ENCODE data around the gene CLASP1. TPM values are rescaled to one million over a fixed set of nuclear protein-coding genes. Genes with fewer than 3 reads are reported as not detected.
"Not testable (repeated sequence)": the region's sequence is repeated elsewhere in the genome, so short reads cannot be mapped to it uniquely, and the experiment has no call there.

The CLASP1 gene
- total and polyA plus RNA-seq, 2 donors = 11.6 to 18.4 TPM

GRCh38 chr2:121334581-121335293 is 314.5 kb downstream of the CLASP1 start:
- no peak for DNase-seq (ENCODE audit: low read depth in 6 of 9, low spot score in 9 of 9)
- H3K27me3 ChIP-seq (ENCODE audit: control insufficient read depth in 2 of 2, insufficient read depth in 1 of 2, low read length in 1 of 2) = no peaks in the 10 kb centered on the region
- H3K27ac ChIP-seq (ENCODE audit: low read depth in 1 of 2, low read length in 1 of 2) = no peak overlapping the region
- no peaks in the 10 kb centered on the region for H3K4me1 ChIP-seq (ENCODE audit: control insufficient read depth in 2 of 2, insufficient read depth in 2 of 2, low read length in 2 of 2)
- no peaks in the 10 kb centered on the region for H3K9me3 ChIP-seq (ENCODE audit: control insufficient read depth in 2 of 2, insufficient read depth in 1 of 2, low read length in 1 of 2)
- no peak overlapping the region for H3K4me3 ChIP-seq (ENCODE audit: low read length in 2 of 2)
- H3K36me3 ChIP-seq (ENCODE audit: control insufficient read depth in 2 of 2, insufficient read depth in 2 of 2, low read length in 1 of 2) = peaks cover 7 to 12% of the 10 kb centered on the region in 2 donors
- WGBS = 95% methylated on average over 14 of the region's 14 CpGs

DNA sequence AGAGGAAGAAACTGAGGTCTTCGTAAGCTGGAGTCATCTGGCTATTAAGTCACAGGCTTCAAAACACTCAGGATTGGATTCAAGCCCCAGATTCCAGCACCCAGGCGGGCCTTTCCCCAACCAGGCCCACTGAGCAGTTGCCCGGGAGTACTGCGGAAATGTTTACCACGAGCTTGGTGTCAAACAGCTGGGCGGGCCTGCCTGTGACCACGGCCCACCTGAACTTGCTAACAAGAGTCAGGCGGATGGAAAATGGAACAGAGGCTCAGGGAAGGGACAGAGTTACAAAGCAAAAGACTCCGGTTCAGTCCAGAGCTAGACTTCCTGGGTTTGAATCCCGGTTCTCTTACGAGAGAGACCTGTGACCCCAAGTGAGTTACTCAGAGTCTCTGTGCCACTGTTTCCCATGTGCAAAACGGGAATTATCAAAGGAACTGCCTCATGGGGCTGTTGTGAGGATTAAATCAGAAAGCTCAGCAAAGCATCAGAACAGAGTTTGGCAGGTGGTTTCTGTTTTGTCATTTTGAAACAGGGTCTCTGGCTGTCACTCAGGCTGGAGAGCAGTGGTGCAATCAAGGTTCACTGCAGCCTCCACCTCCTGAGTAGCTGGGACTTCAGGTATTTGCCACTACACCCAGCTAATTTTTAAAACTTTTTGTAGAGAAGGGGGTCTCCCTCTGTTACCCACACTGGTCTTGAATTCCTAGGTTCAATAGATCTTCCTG is 315.3 kb downstream of the CLASP1 start:
- no peak for DNase-seq (ENCODE audit: low read depth in 6 of 9, low spot score in 9 of 9)
- 70% methylated on average over 12 of the region's 12 CpGs for WGBS
- H3K4me1 ChIP-seq (ENCODE audit: control insufficient read depth in 2 of 2, insufficient read depth in 2 of 2, low read length in 2 of 2) = no peaks in the 10 kb centered on the region
- no peak overlapping the region for H3K27ac ChIP-seq (ENCODE audit: low read depth in 1 of 2, low read length in 1 of 2)
- H3K36me3 ChIP-seq (ENCODE audit: control insufficient read depth in 2 of 2, insufficient read depth in 2 of 2, low read length in 1 of 2) = peaks cover 7 to 11% of the 10 kb centered on the region in 2 donors
- no peaks in the 10 kb centered on the region for H3K27me3 ChIP-seq (ENCODE audit: control insufficient read depth in 2 of 2, insufficient read depth in 1 of 2, low read length in 1 of 2)
- no peak overlapping the region for H3K4me3 ChIP-seq (ENCODE audit: low read length in 2 of 2)
- H3K9me3 ChIP-seq (ENCODE audit: control insufficient read depth in 2 of 2, insufficient read depth in 1 of 2, low read length in 1 of 2) = no peaks in the 10 kb centered on the region

GRCh38 chr2:121333231-121333630 is 316.0 kb downstream of the CLASP1 start:
- DNase-seq (ENCODE audit: low read depth in 6 of 9, low spot score in 9 of 9) = no peak
- 95% methylated on average over 17 of the region's 17 CpGs for WGBS
- Histone ChIP-seq H3K4me3 (ENCODE audit: low read length in 2 of 2) (no peak overlapping the region), H3K27me3 (ENCODE audit: control insufficient read depth in 2 of 2, insufficient read depth in 1 of 2, low read length in 1 of 2) (no peaks in the 10 kb centered on the region), H3K36me3 (ENCODE audit: control insufficient read depth in 2 of 2, insufficient read depth in 2 of 2, low read length in 1 of 2) (peaks cover 3 to 5% of the 10 kb centered on the region in 2 donors), H3K27ac (ENCODE audit: low read depth in 1 of 2, low read length in 1 of 2) (no peak overlapping the region), H3K4me1 (ENCODE audit: control insufficient read depth in 2 of 2, insufficient read depth in 2 of 2, low read length in 2 of 2) (no peaks in the 10 kb centered on the region), H3K9me3 (ENCODE audit: control insufficient read depth in 2 of 2, insufficient read depth in 1 of 2, low read length in 1 of 2) (no peaks in the 10 kb centered on the region)

GRCh38 chr2:121331324-121331723 is 317.9 kb downstream of the CLASP1 start:
- 94% methylated on average over 8 of the region's 8 CpGs for WGBS
- DNase-seq (ENCODE audit: low read depth in 6 of 9, low spot score in 9 of 9); H3K27ac ChIP-seq (ENCODE audit: low read depth in 1 of 2, low read length in 1 of 2): not testable (repeated sequence)

GRCh38 chr2:121330921-121331320 is 318.3 kb downstream of the CLASP1 start:
- H3K9me3 ChIP-seq (ENCODE audit: control insufficient read depth in 2 of 2, insufficient read depth in 1 of 2, low read length in 1 of 2) = no peaks in the 10 kb centered on the region
- H3K36me3 ChIP-seq (ENCODE audit: control insufficient read depth in 2 of 2, insufficient read depth in 2 of 2, low read length in 1 of 2) = no peaks in the 10 kb centered on the region
- no peak overlapping the region for H3K4me3 ChIP-seq (ENCODE audit: low read length in 2 of 2)
- H3K27ac ChIP-seq (ENCODE audit: low read depth in 1 of 2, low read length in 1 of 2) = no peak overlapping the region
- no peak for DNase-seq (ENCODE audit: low read depth in 6 of 9, low spot score in 9 of 9)
- H3K4me1 ChIP-seq (ENCODE audit: control insufficient read depth in 2 of 2, insufficient read depth in 2 of 2, low read length in 2 of 2) = no peaks in the 10 kb centered on the region
- no peaks in the 10 kb centered on the region for H3K27me3 ChIP-seq (ENCODE audit: control insufficient read depth in 2 of 2, insufficient read depth in 1 of 2, low read length in 1 of 2)
- WGBS = 96% methylated on average over 15 of the region's 15 CpGs

More at GRCh38 chr2:121331324-121331723, 317.9 kb downstream of the CLASP1 start:
- H3K4me3 ChIP-seq (ENCODE audit: low read length in 2 of 2); H3K9me3 ChIP-seq (ENCODE audit: control insufficient read depth in 2 of 2, insufficient read depth in 1 of 2, low read length in 1 of 2); H3K36me3 ChIP-seq (ENCODE audit: control insufficient read depth in 2 of 2, insufficient read depth in 2 of 2, low read length in 1 of 2); H3K4me1 ChIP-seq (ENCODE audit: control insufficient read depth in 2 of 2, insufficient read depth in 2 of 2, low read length in 2 of 2); H3K27me3 ChIP-seq (ENCODE audit: control insufficient read depth in 2 of 2, insufficient read depth in 1 of 2, low read length in 1 of 2): not testable (repeated sequence)

DNA sequence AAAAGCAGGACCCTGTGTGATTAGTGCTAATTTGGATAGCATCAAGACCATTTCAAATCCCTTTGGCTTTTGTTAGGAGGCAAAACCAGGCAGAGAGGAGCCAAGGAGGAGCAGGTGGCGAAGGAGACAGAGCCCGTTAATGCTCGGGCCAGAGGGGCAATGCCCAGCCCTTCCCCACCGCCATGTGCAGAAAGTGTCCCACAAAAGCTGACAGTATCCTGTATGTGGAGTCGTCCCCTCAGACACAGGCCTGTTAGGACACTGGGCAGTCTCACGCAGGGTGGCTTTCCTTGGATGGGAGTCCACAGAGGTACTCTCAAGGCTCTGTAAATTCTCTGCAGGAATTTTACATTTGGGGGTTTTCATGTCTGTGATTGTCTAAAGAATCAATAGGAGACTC is 319.5 kb downstream of the CLASP1 start:
- Histone ChIP-seq H3K4me1 (ENCODE audit: control insufficient read depth in 2 of 2, insufficient read depth in 2 of 2, low read length in 2 of 2) (no peaks in the 10 kb centered on the region), H3K27me3 (ENCODE audit: control insufficient read depth in 2 of 2, insufficient read depth in 1 of 2, low read length in 1 of 2) (no peaks in the 10 kb centered on the region), H3K4me3 (ENCODE audit: low read length in 2 of 2) (no peak overlapping the region), H3K9me3 (ENCODE audit: control insufficient read depth in 2 of 2, insufficient read depth in 1 of 2, low read length in 1 of 2) (no peaks in the 10 kb centered on the region), H3K36me3 (ENCODE audit: control insufficient read depth in 2 of 2, insufficient read depth in 2 of 2, low read length in 1 of 2) (no peaks in the 10 kb centered on the region), H3K27ac (ENCODE audit: low read depth in 1 of 2, low read length in 1 of 2) (no peak overlapping the region)
- no peak for DNase-seq (ENCODE audit: low read depth in 6 of 9, low spot score in 9 of 9)
- 95% methylated on average over 6 of the region's 6 CpGs for WGBS

DNA sequence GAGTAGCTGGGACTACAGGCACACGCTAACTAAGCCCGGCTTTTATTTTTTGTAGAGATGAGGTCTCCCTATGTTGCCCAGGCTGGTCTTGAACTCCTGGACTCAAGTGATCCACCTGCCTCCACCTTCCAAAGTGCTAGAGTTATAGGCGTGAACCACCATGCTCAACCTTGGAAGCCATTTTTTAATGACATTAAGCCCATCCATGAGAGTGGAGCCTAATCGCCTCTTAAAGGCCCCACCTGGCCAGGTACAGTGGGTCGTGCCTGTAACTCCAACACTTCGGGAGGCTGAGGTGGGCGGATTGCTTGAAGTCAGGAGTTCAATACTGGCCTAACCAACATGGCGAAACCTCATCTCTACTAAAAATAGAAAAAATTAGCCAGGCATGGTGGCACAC is 322.6 kb downstream of the CLASP1 start:
- no peak for DNase-seq (ENCODE audit: low read depth in 6 of 9, low spot score in 9 of 9)
- WGBS = 85% methylated on average over 8 of the region's 8 CpGs
- no peaks in the 10 kb centered on the region for H3K9me3 ChIP-seq (ENCODE audit: control insufficient read depth in 2 of 2, insufficient read depth in 1 of 2, low read length in 1 of 2)

GRCh38 chr2:121324601-121325000 is 324.7 kb downstream of the CLASP1 start:
- no peak overlapping the region for H3K27ac ChIP-seq (ENCODE audit: low read depth in 1 of 2, low read length in 1 of 2)
- DNase-seq (ENCODE audit: low read depth in 6 of 9, low spot score in 9 of 9) = no peak
- no peaks in the 10 kb centered on the region for H3K4me1 ChIP-seq (ENCODE audit: control insufficient read depth in 2 of 2, insufficient read depth in 2 of 2, low read length in 2 of 2)
- H3K27me3 ChIP-seq (ENCODE audit: control insufficient read depth in 2 of 2, insufficient read depth in 1 of 2, low read length in 1 of 2) = no peaks in the 10 kb centered on the region
- no peaks in the 10 kb centered on the region for H3K9me3 ChIP-seq (ENCODE audit: control insufficient read depth in 2 of 2, insufficient read depth in 1 of 2, low read length in 1 of 2)
- 91% methylated on average over 7 of the region's 7 CpGs for WGBS
- H3K4me3 ChIP-seq (ENCODE audit: low read length in 2 of 2) = no peak overlapping the region
- no peaks in the 10 kb centered on the region for H3K36me3 ChIP-seq (ENCODE audit: control insufficient read depth in 2 of 2, insufficient read depth in 2 of 2, low read length in 1 of 2)

More for the DNA sequence above, 322.6 kb downstream of the CLASP1 start:
- Histone ChIP-seq H3K36me3 (ENCODE audit: control insufficient read depth in 2 of 2, insufficient read depth in 2 of 2, low read length in 1 of 2) (no peaks in the 10 kb centered on the region), H3K4me3 (ENCODE audit: low read length in 2 of 2) (no peak overlapping the region), H3K27ac (ENCODE audit: low read depth in 1 of 2, low read length in 1 of 2) (no peak overlapping the region), H3K4me1 (ENCODE audit: control insufficient read depth in 2 of 2, insufficient read depth in 2 of 2, low read length in 2 of 2) (no peaks in the 10 kb centered on the region), H3K27me3 (ENCODE audit: control insufficient read depth in 2 of 2, insufficient read depth in 1 of 2, low read length in 1 of 2) (no peaks in the 10 kb centered on the region)

GRCh38 chr2:121321476-121321875 is 327.8 kb downstream of the CLASP1 start:
- WGBS = 90% methylated on average over 8 of the region's 8 CpGs
- H3K9me3 ChIP-seq (ENCODE audit: control insufficient read depth in 2 of 2, insufficient read depth in 1 of 2, low read length in 1 of 2) = no peaks in the 10 kb centered on the region
- no peak for DNase-seq (ENCODE audit: low read depth in 6 of 9, low spot score in 9 of 9)
- no peaks in the 10 kb centered on the region for H3K4me1 ChIP-seq (ENCODE audit: control insufficient read depth in 2 of 2, insufficient read depth in 2 of 2, low read length in 2 of 2)
- no peak overlapping the region for H3K27ac ChIP-seq (ENCODE audit: low read depth in 1 of 2, low read length in 1 of 2)
- no peaks in the 10 kb centered on the region for H3K27me3 ChIP-seq (ENCODE audit: control insufficient read depth in 2 of 2, insufficient read depth in 1 of 2, low read length in 1 of 2)
- H3K36me3 ChIP-seq (ENCODE audit: control insufficient read depth in 2 of 2, insufficient read depth in 2 of 2, low read length in 1 of 2) = no peaks in the 10 kb centered on the region
- H3K4me3 ChIP-seq (ENCODE audit: low read length in 2 of 2) = no peak overlapping the region

Measured in thymus (tissue), 11 donors.